ENCODE measurements around the gene PPM1J.
A peak's percentile ranks its signal among the peaks of the same experiment; 100 is the strongest.
"Not testable (repeated sequence)": the region's sequence is repeated elsewhere in the genome, so short reads cannot be mapped to it uniquely, and the experiment has no call there.

PPM1J gene, protein sequence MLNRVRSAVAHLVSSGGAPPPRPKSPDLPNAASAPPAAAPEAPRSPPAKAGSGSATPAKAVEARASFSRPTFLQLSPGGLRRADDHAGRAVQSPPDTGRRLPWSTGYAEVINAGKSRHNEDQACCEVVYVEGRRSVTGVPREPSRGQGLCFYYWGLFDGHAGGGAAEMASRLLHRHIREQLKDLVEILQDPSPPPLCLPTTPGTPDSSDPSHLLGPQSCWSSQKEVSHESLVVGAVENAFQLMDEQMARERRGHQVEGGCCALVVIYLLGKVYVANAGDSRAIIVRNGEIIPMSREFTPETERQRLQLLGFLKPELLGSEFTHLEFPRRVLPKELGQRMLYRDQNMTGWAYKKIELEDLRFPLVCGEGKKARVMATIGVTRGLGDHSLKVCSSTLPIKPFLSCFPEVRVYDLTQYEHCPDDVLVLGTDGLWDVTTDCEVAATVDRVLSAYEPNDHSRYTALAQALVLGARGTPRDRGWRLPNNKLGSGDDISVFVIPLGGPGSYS

DNA sequence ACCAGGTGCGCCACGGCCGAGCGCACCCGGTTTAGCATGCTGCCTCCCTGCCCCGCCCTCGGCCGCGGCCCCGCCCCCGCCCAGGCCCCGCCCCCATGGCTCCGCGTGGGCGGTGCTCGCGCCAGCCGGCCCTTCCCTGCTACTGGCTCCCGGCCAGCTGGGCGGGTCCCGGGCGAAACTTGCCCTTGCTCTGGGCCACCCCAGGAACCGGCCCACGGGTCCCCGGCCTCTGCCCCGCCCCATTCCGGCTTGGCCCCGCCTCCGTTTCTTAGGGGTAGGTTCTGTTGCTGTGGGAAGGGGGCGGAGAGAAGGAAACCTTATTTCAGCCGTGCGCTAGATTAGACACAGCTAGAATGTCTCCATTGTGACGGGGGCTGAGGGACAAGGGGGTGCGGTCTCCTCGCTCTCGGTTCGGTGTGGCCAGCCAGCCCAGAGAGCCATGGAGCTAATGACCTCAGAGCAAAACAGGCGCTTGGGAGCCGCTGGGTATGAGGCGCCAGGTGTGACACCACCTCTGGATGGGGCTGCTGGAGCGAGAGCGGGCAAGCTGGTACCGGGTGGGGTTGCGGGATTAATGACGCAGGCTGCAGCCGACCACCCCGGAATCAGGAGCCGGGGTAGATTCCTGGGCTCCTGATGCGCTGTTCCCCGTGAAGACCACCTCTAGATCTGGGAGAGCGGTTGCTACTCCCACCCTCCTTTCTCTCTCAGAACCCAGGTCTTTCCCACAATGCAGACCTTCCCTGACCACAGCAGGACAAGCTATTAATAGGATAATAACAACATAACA lies at the start of gene PPM1J:
TSS of gene PPM1J (minus strand) at position 69 of the 790 bp plus-strand sequence. CDS start at position 38, 31 bp downstream.
- DNase-seq (ENCODE audit: low read depth): peak; percentile 94

DNA sequence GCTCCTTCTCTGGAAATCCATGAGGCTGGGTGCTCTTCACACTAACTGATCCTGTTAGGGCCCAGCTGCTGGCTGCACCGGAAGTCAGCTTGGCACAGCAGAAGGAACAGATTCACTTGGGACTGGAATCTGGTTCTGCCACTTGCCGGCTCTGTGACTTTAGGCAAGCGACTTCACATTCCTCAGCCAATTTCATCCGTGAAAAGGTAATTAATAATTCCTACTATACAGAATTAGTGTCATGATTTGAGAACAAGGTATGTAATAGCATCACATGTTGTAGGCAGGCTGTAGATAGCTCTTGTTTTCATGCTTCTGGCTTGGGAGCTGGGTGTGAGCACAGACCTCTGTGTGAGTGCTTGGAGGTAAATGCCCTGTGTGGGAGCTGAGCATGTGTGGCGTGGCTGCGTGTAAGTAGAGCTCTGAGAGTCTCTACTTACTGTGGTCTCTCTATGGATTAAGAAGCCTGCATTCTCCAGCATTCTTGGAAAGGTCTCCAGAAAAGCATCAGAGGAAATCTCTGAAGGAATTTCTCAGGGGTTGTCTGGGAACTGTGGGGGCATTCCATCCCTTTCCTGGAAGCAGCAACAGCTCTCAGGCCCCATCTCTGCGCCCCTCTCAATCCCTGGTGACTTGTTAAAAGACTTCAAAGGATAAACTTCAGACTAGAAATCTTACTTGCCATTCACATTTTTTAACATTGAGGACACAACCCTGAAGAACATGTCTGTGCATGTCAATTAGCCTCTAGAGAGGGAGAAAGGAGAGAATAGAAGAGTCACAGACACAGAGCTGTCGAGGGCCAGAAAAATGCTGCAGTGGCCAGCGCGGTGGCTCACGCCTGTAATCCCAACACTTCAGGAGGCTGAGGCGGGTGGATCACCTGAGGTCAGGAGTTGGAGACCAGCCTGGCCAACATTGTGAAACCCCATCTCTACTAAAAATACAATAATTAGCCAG lies 47.7 kb upstream of the PPM1J start:
- DNase-seq (ENCODE audit: low read depth): no peak

DNA sequence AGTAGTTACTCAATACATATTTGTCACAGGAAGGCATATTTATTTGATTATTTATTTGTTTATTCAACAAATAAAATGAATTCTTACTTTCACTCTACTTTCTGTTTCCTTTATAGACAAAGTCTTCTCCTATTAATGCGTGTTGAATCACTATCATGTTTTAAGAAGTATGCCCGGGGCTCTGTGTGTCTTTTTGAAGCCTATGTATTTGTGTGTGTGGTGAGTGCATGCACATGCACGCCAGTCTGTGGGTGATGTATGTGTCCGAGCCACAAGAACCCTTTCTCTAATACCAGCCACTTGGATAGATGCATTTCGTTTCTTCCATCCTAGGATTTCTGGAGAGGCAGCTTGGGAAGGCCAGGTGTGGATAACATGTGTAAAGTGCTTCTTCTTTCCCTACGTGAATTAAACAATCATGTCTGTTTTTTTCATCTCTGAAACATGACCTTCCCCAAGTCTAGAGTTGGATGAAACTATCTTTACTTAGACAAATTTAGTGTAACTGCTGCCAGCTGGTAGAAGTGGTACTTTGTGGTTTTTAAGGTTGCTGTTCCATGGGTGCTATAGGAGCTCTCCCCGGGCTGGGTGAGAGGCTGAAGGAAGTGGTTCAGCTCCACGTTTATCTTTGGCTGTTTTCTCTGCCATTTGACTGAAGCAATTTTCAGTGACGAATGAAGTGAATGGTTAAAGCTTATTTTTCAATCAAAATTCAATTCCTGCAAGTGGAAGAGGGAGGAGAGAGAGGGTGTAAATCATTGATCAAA lies 46.8 kb upstream of the PPM1J start:
- no peak for DNase-seq (ENCODE audit: low read depth)

DNA sequence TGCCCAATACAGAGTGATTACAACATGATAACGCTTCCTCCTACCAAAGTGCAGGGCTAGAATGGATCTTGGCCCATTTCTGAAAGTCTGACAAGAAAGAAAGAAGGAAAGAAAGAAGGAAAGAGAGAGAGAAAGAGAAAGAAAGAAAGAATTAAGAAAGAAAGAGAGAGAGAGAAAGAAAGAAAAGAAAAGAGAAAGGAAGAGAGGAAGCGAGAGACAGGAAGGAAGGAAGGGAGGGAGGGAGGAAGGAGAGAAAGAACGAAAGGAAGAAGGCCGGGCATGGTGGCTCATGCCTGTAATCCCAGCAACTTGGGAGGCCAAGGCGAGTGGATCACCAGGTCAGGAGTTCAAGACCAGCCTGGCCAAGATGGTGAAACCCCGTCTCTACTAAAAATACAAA lies 44.1 kb upstream of the PPM1J start:
- no peak for DNase-seq (ENCODE audit: low read depth)

DNA sequence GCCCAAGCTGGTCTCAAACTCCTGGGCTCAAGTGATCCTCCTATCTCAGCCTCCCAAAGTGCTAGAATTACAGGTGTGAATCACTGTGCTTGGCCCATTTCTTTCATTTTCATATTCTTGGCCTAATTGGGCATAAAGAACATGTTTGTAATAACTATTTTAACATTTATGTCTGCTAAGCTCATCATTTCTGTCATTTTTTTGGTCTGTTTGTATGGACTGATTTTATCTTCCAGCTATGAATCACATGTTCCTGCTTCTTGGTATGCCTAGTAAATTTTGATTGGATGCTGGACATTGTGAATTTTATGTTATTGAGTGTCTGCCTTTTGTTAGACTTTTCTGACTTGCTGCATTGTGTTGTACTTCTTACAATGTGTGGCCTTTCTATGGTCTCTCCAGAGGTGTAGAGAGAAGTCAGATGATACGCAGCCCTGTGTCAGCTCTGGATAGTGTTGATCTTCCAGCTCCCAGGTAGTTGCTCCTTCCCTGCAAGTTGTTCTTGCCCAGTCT lies 39.0 kb upstream of the PPM1J start:
- DNase-seq (ENCODE audit: low read depth): no peak

DNA sequence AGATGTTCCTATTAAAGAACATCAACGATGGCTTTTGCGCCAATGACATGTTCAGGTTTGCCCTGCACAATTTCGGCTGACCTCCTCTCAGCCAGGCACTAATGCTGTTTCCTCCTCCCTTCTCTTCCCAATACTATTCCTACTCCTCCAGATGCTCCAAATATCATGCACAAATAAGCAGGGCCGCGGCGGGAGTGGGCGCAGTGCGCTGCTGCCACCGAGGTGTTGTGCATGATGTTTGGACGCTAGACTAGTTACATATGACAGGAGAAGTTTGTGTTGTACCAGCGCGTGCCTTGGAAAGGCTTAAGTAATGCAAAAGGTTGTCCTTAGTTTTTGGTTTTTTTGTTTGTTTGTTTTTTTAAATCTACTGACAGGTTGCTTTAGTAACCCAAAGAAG lies 33.3 kb upstream of the PPM1J start:
- no peak for DNase-seq (ENCODE audit: low read depth)

DNA sequence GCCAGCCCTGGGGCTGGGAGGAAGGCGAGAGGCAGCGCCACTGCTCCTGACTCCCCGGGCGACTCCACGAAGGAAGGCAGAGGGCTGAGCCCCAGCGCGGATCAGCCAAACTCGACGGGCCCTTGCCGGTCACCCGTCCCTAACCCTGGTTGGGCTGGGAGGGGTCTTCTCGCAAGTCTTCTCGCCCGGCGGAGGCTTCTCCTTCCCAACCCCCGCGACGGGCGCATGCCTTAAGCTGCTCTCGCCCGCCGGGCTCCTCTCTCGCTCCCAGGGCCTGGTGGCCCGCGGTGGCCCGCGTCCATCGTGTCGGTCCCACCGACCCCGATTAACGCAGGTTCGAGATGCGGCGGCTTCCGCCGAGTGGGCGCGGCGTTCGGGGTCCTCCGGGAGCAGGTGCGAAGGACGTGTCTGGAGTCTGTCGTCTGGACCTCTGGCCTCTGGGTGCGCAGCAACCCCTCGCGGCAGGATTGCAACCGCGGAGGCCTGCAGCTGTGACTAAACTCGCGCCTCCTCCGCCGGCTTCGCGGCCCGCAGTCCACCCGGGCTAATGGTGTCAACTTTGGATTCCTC lies 29.0 kb upstream of the PPM1J start:
- DNase-seq (ENCODE audit: low read depth): no peak

DNA sequence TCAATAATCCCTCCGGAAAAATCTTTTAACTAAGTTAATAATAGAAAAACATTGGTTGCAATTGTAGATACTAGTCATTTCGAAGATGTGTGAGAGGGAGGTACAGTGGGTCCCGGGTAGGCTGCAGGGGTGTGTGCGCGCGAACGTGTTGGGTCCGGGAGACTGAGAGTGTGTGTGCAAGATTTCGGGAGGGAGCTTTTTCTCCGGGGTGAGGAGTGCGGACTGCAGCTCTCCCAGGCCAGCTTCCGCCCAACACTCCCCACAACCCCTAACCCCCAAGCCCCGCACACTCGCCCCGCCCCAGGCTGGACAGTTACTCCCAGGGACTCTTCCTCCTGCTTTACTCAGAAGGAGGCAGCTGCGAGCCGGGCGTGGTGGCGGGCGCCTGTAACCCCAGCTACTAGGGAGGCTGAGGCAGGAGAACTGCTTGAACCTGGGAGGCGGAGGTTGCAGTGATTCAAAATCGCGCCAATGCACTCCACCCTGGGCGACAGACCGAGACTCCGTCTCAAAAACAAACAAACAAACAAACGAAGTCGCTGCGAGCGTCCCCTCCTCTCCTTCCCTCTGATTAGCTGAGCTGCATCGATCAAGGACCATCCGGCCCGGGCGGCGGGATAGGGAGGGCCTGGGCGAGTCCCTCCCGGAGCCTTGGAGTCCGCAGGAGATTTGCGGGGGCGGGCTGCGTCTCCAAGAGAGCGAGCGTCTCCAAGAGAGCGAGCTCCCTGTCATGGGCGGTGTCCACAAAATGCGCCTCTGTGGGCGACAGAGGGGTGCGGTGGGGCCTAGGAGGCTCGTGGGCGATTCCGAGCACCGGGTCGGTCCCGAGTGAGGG lies 28.3 kb upstream of the PPM1J start:
- no peak for DNase-seq (ENCODE audit: low read depth)

DNA sequence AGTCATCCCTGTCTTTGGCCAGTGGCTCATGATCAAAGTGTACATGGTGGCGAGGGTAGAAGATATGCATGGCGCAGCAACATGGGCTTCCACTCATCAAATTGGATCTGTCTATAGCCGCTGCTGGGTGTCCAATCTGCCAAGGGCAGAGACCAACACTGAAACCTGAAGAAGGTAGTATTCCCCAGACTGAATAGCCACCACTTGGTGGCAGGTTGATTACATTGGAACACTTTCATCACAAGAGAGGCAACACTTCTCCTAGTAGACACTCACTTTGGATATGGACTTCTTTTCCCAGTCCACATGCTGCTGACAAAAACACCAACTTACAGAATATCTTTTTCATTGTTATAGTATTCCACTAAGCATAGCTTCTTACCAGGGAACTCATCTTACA lies 22.4 kb upstream of the PPM1J start:
- DNase-seq (ENCODE audit: low read depth): no peak

DNA sequence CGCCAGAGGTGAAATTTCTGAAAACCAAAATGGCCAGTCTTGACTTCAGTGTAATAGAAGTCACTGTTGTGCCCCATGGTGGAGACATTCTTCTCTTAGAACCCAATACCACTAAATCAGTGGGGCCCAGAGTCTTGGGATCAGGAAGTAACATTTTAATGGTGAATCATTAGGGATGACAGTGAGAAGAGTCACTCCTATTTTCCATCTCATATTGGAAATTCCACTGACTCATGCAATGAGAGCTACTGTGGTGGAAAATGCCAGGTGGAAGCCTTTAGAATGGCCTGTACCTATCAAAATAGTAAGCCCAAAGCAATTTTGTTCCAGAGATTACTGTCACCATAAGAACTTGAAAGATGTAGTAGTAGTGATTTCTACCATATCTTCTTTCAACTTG lies 20.6 kb upstream of the PPM1J start:
- DNase-seq (ENCODE audit: low read depth): no peak

DNA sequence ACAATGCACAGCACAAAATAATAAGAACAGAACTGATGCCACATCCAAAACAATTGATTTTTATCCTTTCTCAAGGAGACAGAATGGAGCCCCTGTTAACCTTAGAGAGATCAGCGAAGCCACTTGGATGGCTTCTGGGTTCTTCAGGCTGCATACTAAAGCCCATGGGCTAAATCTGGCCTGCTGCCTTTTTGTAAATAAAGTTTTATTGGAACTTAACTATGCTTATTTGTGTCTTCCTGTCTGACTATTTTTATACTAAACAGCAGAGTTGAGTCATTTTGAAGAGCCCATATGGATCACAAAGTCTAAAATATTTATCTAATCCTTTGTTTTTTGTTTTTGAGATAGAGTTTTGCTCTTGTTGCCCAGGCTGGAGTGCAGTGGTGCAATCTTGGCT lies 16.3 kb upstream of the PPM1J start:
- no peak for DNase-seq (ENCODE audit: low read depth)

DNA sequence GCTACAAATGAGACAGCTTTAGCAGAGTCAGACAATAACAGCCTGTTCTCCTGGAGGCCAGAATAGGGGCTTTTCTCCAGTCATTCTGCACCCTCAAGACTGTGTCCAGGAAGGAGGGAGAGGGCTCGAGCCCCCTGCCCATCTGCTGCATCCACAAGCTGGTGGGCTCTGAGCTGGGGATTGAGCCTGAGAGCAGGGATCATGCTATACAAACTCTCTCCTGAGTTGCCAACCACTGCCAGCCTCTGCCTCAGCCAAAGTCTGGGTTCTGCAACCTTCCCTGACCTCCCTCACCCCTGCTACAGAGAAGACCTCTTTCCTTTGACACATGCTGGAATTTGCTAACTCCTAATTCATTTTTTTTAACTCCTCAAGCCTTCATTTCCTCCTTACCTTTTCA lies 14.8 kb upstream of the PPM1J start:
- no peak for DNase-seq (ENCODE audit: low read depth)

DNA sequence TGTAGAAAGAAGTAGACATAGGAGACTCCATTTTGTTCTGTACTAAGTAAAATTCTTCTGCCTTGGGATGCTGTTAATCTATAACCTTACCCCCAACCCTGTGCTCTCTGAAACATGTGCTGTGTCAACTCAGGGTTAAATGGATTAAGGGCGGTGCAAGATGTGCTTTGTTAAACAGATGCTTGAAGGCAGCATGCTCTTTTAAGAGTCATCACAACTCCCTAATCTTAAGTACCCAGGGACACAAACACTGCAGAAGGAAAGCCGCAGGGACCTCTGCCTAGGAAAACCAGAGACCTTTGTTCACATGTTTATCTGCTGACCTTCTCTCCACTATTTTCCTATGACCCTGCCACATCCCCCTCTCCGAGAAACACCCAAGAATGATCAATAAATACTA lies 13.9 kb upstream of the PPM1J start:
- DNase-seq (ENCODE audit: low read depth): not testable (repeated sequence)

DNA sequence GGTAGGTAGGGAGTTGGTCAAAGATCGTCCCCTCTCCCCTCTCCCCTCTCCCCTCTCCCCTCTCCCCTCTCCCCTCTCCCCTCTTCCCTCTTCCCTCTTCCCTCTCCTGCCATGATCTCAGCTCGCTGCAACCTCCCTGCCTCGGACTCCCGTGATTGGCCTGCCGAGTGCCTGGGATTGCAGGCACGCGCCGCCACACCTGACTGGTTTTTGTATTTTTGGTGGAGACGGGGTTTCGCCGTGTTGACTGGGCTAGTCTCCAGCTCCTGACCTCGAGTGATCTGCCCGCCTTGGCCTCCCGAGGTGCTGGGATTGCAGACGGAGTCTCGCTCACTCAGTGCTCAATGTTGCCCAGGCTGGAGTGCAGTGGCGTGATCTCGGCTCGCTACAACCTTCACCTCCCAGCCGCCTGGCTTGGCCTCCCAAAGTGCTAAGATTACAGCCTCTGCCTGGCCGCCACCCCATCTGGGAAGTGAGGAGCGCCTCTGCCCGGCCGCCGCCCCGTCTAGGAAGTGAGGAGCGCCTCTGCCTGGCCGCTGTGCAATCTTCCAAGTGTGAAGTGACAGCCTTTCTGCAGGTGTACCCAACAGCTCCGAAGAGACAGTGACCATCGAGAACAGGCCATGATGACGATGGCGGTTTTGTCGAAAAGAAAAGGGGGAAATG lies 13.3 kb upstream of the PPM1J start:
- DNase-seq (ENCODE audit: low read depth): not testable (repeated sequence)

DNA sequence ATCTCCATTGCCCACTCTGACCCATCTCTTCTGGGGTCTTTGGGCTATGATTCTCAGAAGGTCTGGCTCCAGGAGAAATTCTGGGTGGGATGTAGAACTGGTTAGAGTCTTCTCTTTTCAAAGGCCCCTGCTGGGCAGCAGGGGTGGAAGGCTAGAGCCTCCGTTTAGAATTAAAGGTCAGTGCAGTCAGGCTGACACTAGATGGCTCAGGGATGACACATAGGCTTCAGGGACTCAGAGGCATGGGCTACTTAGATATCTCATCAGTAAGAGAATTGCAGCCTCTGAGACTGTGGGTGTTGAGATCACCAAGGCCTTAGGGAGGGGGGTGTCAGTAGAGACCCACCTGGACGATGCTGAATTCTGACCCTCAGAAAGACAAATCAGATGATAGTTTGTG lies 12.6 kb upstream of the PPM1J start:
- no peak for DNase-seq (ENCODE audit: low read depth)

DNA sequence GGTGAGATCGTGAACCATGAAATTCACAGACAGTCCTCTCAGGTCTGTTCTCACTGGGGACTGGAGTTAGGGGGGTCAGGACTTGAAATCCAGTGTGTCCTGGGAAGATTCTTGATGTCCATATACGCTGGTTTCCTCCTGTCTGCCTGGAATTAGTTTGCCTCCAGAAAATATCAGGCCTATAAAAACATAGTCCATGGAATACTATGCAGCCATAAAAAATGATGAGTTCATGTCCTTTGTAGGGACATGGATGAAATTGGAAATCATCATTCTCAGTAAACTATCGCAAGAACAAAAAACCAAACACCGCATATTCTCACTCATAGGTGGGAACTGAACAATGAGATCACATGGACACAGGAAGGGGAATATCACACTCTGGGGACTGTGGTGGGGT lies 9.1 kb upstream of the PPM1J start:
- not testable (repeated sequence) for DNase-seq (ENCODE audit: low read depth)

DNA sequence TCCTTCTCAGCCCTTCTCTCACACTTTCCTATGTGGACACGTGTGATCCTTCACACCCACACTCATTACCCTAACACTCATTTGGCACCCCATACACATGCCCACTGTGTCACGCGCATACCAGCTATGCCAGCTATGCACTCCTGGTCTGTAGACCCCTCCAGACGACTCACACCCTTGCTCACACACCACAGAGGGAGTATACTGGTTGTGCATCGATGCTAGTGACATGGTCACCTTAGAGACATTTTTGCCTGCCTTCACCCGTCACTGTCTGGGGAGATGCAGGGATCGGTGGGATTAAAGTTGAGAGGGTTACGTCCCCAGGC lies 8.3 kb upstream of the PPM1J start:
- DNase-seq (ENCODE audit: low read depth): no peak

DNA sequence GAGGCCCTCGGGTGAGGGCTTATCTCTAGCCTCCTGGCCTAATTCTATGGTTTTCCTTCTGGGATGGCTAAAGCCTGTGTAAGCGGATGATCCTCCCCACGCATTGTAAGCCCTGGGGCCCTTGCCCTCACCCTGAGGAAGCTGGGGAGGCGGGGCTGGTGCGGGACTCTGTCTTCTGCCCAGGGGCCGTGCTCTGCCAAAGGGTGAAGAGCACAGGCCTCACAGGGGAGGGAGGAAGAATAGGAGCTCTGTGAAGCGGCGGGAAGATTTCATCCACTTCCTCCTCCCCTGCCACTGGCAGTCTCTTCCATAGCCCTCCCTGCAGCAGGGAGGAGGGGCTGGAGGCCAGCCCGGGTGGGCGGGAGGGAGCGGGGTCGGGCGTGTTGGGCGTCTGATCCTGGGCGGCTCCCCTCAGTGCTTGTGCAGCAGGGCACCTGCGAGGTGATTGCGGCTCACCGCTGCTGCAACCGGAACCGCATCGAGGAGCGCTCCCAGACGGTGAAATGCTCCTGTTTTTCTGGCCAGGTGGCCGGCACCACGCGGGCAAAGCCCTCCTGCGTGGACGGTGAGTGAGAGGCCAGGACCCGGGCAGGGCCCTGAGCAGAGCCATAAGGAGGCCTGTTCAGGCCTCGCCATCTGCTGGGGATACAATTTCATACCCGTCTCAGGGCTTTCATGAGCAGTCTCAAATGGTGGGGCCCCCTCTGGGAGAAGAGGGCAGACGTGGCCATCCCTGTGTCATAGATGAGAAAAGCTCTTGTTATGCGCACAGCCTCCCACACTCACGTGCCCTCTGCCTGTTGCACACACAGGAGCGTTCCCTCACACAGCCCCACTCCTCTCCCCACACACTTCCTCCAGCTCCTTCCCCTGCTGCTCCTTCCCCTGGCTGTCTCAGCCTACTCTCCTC lies 7.7 kb upstream of the PPM1J start:
- DNase-seq (ENCODE audit: low read depth): no peak

All from activated T-helper 1 cell treated with Interleukin-2 at 50 U/mL for 16 hours (primary cell).